ENCODE measurements around the gene PRKCH.
A peak's percentile ranks its signal among the peaks of the same experiment; 100 is the strongest.

Gene PRKCH

GRCh38 chr14:61559641-61560201, 238.3 kb downstream of the PRKCH start:
- peak; percentile 90 for DNase-seq

- DNase-seq = peak; percentile 79
These were observed 238.9 kb downstream of the PRKCH start for GRCh38 chr14:61560323-61560722.

GRCh38 chr14:61561104-61561503, 239.7 kb downstream of the PRKCH start:
- no peak for DNase-seq

- DNase-seq = peak; percentile 48
These were observed 240.4 kb downstream of the PRKCH start for GRCh38 chr14:61561657-61562276.

- DNase-seq = no peak
These were observed 241.2 kb downstream of the PRKCH start for GRCh38 chr14:61562321-61563161.

GRCh38 chr14:61563162-61563511, 241.8 kb downstream of the PRKCH start:
- no peak for DNase-seq

- DNase-seq = no peak
These were observed 242.7 kb downstream of the PRKCH start for GRCh38 chr14:61563880-61564617.

GRCh38 chr14:61564618-61565091, 243.3 kb downstream of the PRKCH start:
- no peak for DNase-seq

- DNase-seq = no peak
These were observed 243.8 kb downstream of the PRKCH start for GRCh38 chr14:61565181-61565580.

- DNase-seq = no peak
These were observed 244.6 kb downstream of the PRKCH start for GRCh38 chr14:61565836-61566536.

- DNase-seq = no peak
These were observed 245.3 kb downstream of the PRKCH start for GRCh38 chr14:61566537-61567225.

GRCh38 chr14:61567838-61568571, 246.6 kb downstream of the PRKCH start:
- DNase-seq = no peak

GRCh38 chr14:61568572-61569011, 247.2 kb downstream of the PRKCH start:
- DNase-seq = peak; percentile 43

GRCh38 chr14:61569308-61569707, 247.9 kb downstream of the PRKCH start:
- DNase-seq = no peak

GRCh38 chr14:61569812-61570548, 248.6 kb downstream of the PRKCH start:
- peak; percentile 39 for DNase-seq

GRCh38 chr14:61570549-61571290, 249.3 kb downstream of the PRKCH start:
- DNase-seq = no peak

- no peak for DNase-seq
These were observed 250.5 kb downstream of the PRKCH start for GRCh38 chr14:61571917-61572316.

GRCh38 chr14:61573321-61573720, 251.9 kb downstream of the PRKCH start:
- no peak for DNase-seq

- no peak for DNase-seq
These were observed 252.6 kb downstream of the PRKCH start for GRCh38 chr14:61573748-61574513.
